Skeletal muscle satellite cell (primary cell): Measurements from ENCODE around the gene CCM2L.

Experiments
- H3K27me3 ChIP-seq: 2 replicates; pipeline ENCODE4 v1.7.0; 2013; ENCODE audit warnings: low read length; ENCODE audit not compliant: control insufficient read depth, insufficient read depth
- H3K36me3 ChIP-seq: 2 replicates; pipeline ENCODE4 v1.7.0; 2013; ENCODE audit warnings: mild to moderate bottlenecking, control low read depth, low read length; ENCODE audit not compliant: insufficient read depth
- H3K4me1 ChIP-seq: 2 replicates; pipeline ENCODE4 v1.7.0; 2013; ENCODE audit warnings: low read length; ENCODE audit not compliant: control insufficient read depth, insufficient read depth
- H3K4me2 ChIP-seq: 2 replicates; pipeline ENCODE4 v1.7.0; 2013; ENCODE audit warnings: mild to moderate bottlenecking, low read length
- H3K4me3 ChIP-seq: 2 replicates; pipeline ENCODE4 v1.7.0; 2013; ENCODE audit warnings: low read length
- H3K9ac ChIP-seq: 2 replicates; pipeline ENCODE4 v1.7.0; 2013; ENCODE audit warnings: mild to moderate bottlenecking, low read depth, low read length, moderate library complexity
- H3K9me3 ChIP-seq: replicated peaks from 2 replicates; pipeline ENCODE4 v1.7.0; 2013; ENCODE audit warnings: mild to moderate bottlenecking, control low read depth, low read length

CCM2L gene

DNA sequence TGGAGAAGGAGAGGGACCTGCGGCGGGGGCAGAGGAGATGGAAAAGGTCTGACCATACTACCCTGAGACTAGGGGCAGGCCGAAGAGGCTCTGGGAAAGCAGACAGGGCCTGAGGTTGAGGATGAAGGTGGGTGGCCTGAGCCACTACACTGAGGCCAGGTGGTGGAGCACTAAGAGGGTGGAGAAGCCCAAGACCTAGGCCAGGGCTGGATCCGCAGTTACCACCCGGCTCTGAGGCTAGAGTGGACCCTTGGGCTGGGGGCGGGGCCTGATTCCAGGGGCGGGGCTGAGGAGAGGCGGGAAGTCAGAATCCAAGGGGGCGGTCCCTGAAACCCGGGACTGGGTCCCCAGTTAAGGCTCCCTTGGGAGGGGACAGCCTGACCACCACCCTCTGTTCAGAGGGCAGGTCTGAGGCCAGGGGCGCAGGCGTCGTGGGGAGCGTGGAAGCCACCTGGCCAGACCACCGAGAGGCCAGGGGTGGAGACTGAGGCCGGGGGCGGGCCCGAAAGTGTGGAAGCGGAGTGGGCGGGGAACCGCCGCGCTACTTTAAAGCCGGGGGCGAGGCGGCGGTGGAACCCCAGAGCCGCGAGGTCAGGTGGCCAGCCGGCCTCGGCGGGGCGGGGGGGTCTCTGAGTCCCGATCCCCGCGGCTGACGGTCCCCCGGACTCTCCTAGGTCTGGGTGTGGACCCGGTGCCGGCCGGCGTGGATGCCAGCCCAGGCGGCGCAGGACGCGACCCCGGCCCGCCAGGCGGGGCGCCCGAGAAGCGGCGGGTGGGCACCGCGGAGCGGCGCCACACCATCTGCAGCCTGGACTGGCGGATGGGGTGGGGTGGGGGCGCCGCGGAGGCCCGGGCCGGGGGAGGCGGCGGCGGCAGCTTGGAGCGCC, 8.3 kb downstream of the CCM2L start:
- Histone ChIP-seq H3K36me3 (no peaks in the 10 kb centered on the region), H3K4me2 (peak overlapping the region; percentile 65), H3K4me1 (no peaks in the 10 kb centered on the region), H3K27me3 (peaks cover 73% of the 10 kb centered on the region), H3K9me3 (no peaks in the 10 kb centered on the region), H3K9ac (no peak overlapping the region), H3K4me3 (peak overlapping the region; percentile 34)

DNA sequence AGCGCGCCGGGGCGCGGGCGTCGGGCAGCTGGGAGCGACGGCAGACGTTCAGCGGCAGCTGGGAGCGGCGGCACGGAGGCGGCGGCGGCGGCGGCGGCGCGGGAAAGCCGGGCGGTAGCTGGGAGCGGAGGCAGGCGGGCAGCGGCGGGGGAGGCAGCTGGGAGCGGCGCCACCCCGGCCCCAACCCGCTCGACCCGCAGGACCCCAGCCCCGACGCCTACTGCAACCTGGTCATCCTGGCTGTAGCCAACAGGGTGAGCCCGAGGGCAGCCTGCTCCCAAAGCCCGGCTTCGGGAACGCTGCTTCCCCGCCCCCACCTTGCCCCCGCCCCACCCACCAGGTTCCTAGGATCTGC, 8.9 kb downstream of the CCM2L start:
- peaks cover 73% of the 10 kb centered on the region for H3K27me3 ChIP-seq
- no peak overlapping the region for H3K4me3 ChIP-seq
- H3K9ac ChIP-seq = no peak overlapping the region

DNA sequence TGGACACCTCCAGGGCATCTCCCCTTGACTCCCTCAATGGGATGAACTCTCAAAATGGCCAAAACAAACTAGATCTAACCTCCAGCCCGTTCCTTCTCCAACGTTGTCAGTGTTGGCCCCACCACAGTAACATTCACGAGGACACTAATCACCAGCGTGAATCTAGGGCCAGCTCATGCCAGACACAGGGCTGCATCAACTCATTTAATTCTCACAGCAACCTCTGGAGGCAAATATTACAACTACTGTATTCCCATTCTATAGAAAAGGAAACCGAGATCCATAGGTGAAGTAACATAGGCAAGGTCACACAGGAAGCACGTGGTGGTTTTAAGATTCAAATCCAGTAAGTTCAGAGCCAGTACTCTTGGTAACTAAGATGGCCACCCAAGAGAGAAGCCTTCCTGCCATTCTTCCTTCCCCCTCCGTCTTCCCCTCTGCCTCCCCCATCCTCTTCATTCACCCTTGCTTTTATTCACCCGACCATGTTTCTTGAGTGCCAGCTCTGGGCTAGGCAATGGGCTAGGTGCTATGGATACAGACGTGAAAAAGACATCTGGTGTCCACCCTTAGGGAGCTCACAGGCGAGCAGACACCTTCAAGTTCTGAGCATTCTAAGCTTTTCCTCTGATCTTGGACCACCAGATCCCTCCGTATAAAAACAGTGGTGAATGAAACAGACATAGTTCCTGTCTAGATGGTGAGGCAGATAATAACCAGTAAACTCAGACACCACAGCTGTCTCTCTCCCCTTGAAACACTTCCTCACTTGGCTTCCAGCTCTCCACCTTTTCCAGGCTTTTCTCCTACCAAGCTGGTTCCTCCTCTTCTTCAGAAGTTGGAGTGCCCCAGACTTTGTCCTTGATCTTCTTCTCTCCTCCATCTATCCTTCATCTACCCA, 9.6 kb downstream of the CCM2L start:
- H3K9ac ChIP-seq = no peak overlapping the region
- H3K4me2 ChIP-seq = no peak overlapping the region
- H3K36me3 ChIP-seq = no peaks in the 10 kb centered on the region
- no peaks in the 10 kb centered on the region for H3K4me1 ChIP-seq
- H3K27me3 ChIP-seq = peaks cover 69% of the 10 kb centered on the region
- H3K4me3 ChIP-seq = no peak overlapping the region
- H3K9me3 ChIP-seq = no peaks in the 10 kb centered on the region

More for the DNA sequence above, 8.9 kb downstream of the CCM2L start:
- no peaks in the 10 kb centered on the region for H3K9me3 ChIP-seq
- no peaks in the 10 kb centered on the region for H3K36me3 ChIP-seq
- H3K4me2 ChIP-seq = no peak overlapping the region
- no peaks in the 10 kb centered on the region for H3K4me1 ChIP-seq

DNA sequence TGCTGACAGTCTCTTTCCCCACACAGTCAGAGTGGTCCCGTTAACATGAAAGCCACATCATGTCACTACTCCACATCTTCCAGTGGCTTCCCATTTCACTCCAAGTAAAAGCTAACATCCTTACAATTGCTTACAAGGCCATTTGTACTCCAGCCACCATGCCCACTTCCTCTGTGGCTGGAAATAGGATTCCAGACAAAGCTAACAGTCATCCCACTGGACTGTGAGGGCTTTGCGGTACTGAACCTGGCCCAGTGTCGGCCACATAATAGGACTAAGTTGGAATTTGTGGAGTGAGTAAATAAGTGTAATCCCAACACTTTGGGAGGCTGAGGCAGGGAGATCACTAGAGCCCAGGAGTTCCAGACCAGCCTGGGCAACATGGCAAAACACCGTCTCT, 10.9 kb downstream of the CCM2L start:
- Histone ChIP-seq H3K9ac (no peak overlapping the region), H3K4me3 (no peak overlapping the region), H3K4me1 (no peaks in the 10 kb centered on the region), H3K27me3 (peaks cover 69% of the 10 kb centered on the region), H3K4me2 (no peak overlapping the region), H3K36me3 (no peaks in the 10 kb centered on the region), H3K9me3 (no peaks in the 10 kb centered on the region)

DNA sequence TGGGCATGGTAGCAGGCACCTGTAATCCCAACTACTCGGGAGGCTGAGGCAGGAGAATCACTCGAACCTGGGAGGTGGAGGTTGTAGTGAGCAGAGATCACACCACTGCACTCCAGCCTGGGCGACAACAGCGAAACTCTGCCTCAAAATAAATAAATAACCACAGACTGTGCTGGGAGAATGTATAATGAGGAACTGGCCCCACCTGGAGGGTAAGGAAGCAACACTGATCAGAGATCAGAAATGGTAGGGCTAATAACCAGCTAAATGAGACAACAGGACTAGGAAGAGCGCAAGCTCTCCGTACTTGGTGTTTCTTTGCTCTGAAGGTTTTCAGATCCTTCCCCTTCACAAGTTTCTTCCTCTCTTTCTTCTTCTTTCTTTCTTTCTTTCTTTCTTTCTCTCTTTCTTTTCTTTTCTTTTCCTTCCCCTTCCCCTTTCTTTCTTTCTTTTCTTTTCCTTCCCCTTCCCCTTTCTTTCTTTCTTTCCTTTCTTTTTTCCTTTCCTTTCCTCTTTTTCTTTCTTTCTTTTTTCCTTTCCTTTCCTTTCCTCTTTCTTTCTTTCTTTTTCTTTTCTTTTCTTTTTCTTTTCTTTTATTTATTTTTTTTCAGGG, 14.6 kb downstream of the CCM2L start:
- Histone ChIP-seq H3K9ac (no peak overlapping the region), H3K4me1 (no peaks in the 10 kb centered on the region), H3K9me3 (no peaks in the 10 kb centered on the region), H3K4me2 (no peak overlapping the region), H3K4me3 (no peak overlapping the region), H3K27me3 (peaks cover 79% of the 10 kb centered on the region), H3K36me3 (no peaks in the 10 kb centered on the region)

DNA sequence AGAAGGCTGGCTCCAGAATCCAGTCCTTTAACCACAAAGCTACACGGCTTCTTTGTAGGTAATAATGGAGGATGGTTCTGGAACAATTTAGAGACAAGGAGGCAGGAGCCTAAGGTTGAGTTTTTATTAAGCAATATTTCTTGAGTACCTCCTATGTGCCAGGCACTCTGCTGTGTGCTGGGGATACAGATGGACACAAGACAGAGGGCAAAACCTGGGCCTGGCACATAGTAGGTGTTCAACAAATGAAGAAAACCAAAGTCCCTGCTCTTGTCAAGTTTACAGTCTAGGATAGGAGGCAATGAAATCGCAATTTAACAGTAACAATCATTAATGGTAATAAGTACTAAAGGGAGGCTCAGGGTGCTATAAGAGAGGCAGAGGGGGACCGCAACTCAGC, 17.4 kb downstream of the CCM2L start:
- Histone ChIP-seq H3K4me3 (no peak overlapping the region), H3K27me3 (peaks cover 76% of the 10 kb centered on the region), H3K9me3 (no peaks in the 10 kb centered on the region), H3K9ac (no peak overlapping the region), H3K4me2 (no peak overlapping the region), H3K4me1 (peaks cover 3% of the 10 kb centered on the region), H3K36me3 (no peaks in the 10 kb centered on the region)

DNA sequence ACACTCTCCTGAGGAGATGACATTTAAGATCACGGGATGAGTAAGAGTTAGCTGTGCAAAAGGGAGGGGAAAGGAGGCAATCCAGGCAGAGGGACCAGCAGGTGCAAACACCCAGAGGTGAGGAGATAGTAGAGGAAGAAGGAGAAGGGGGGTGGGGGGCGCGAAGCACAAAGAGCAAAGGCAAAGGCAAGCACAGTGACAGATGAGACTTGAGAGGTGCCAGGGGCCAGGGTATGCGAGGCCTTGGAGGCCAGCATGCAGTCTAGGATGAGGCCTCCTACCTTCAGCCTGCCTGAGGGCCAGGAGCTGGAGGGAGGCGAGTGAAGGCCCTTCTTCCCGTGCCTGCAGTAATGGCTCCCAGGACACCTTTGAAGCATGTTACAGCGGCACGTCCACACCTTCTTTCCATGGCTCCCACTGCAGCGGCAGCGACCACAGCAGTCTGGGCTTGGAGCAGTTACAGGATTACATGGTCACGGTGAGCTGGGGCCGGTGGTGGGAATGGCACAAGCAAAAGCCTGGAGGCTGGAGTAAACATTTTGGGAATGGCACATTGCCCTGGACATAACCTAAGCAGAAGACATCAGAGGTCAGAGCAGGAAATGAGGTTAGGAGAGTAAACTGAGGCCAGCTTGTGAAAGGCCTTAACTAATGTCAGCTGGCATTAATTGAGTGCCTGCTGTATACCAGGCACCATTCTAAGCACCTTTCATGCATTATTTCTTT, 18.6 kb downstream of the CCM2L start:
- H3K27me3 ChIP-seq = peaks cover 79% of the 10 kb centered on the region
- H3K9ac ChIP-seq = no peak overlapping the region
- H3K4me3 ChIP-seq = no peak overlapping the region
- H3K9me3 ChIP-seq = no peaks in the 10 kb centered on the region
- peaks cover 3% of the 10 kb centered on the region for H3K4me1 ChIP-seq
- no peak overlapping the region for H3K4me2 ChIP-seq
- H3K36me3 ChIP-seq = no peaks in the 10 kb centered on the region

DNA sequence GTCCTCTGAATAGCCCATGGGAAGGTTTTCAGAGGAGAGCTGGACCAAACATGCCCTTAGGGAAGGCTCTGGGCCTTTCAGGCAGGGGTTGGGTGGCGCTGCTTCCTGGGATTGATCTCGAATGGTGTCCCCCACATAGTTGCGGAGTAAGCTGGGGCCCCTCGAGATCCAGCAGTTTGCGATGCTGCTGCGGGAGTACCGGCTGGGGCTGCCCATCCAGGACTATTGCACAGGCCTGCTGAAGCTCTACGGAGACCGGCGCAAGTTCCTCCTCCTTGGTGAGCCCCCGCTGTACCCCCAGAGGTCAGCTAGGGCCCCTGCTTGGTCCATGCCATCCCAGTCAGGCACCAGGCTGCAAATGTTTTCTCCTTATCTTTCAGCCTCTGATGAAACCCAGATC, 19.3 kb downstream of the CCM2L start:
- peaks cover 82% of the 10 kb centered on the region for H3K27me3 ChIP-seq
- no peaks in the 10 kb centered on the region for H3K9me3 ChIP-seq
- peaks cover 3% of the 10 kb centered on the region for H3K4me1 ChIP-seq
- H3K4me2 ChIP-seq = no peak overlapping the region
- H3K4me3 ChIP-seq = no peak overlapping the region
- no peak overlapping the region for H3K9ac ChIP-seq
- no peaks in the 10 kb centered on the region for H3K36me3 ChIP-seq

DNA sequence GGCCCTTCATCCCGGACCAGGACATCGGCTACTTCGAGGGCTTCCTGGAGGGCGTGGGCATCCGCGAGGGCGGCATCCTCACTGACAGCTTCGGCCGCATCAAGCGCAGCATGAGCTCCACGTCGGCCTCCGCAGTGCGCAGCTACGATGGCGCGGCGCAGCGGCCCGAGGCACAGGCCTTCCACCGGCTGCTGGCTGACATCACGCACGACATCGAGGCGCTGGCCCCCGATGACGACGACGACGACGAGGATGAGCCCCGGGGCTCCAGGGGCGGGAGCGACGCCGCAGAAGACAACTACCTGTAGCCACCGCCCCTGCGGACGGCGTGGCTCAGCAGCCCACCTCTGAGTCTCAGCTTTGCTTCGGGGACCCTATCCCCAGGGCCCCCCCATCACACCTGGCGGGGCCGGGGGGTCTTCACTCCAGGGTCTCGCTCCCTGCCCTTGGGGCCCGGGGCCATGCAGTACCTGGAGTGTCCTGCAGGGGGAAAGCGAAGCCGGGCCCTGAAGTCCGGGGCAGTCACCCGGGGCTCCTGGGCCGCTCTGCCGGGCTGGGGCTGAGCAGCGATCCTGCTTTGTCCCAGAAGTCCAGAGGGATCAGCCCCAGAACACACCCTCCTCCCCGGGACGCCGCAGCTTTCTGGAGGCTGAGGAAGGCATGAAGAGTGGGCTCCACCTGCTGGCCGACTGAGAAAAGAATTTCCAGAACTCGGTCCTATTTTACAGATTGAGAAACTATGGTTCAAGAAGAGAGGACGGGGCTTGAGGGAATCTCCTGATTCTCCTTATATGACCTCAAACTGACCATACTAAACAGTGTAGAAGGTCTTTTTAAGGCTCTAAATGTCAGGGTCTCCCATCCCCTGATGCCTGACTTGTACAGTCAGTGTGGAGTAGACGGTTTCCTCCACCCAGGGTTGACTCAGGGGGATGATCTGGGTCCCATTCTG, 21.0 kb downstream of the CCM2L start:
- no peak overlapping the region for H3K4me3 ChIP-seq
- peaks cover 89% of the 10 kb centered on the region for H3K27me3 ChIP-seq
- no peaks in the 10 kb centered on the region for H3K36me3 ChIP-seq
- no peaks in the 10 kb centered on the region for H3K9me3 ChIP-seq
- H3K4me1 ChIP-seq = peaks cover 3% of the 10 kb centered on the region
- H3K4me2 ChIP-seq = peak overlapping the region; percentile 70
- no peak overlapping the region for H3K9ac ChIP-seq

DNA sequence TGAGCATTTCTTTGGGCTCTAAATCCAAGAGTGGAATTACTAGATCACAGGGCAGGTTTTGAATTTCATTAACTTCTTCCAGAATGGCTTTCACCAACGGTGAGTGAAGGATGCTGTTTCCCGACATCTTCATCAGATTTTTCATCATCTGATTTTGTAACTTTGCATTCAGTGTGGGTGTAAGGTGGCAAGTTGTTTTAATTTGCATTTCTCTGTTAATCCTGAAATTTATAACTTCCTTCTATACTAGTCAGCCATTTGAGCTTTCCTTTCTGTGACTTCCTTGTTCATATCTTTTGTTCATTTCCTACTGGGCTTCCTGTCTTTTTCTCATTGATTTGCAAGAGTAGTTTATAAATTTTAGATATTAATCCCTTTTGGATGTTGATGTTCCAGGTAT, 23.1 kb downstream of the CCM2L start:
- Histone ChIP-seq H3K4me3 (no peak overlapping the region), H3K36me3 (no peaks in the 10 kb centered on the region), H3K9me3 (no peaks in the 10 kb centered on the region), H3K9ac (no peak overlapping the region), H3K4me2 (no peak overlapping the region), H3K27me3 (peaks cover 94% of the 10 kb centered on the region), H3K4me1 (peaks cover 3% of the 10 kb centered on the region)
